Vagina (tissue), 2 donors: ENCODE results near the gene WNT9B. TPM values are rescaled to one million over a fixed set of nuclear protein-coding genes. Genes with fewer than 3 reads are reported as not detected.

Experiments
- DNase-seq, 2 donors: peaks; one replicate each; pipeline ENCODE4 v3.0.0-alpha.2; 2017; ENCODE audit errors: extremely low spot score in 2 of 2
- H3K27ac ChIP-seq: fragments of 200-600 bp; sonication (generic); one replicate; pipeline ENCODE4 v1.5.1; 2019
- H3K27me3 ChIP-seq: fragments of 200-600 bp; sonication (generic); one replicate; pipeline ENCODE4 v1.5.1; 2019
- H3K36me3 ChIP-seq, 2 donors: fragments of 200-600 bp; sonication (generic); one replicate each; pipeline ENCODE4 v1.5.1; 2017 to 2019
- H3K4me1 ChIP-seq: fragments of 200-600 bp; sonication (generic); one replicate; pipeline ENCODE4 v1.5.1; 2019
- H3K4me3 ChIP-seq, 2 donors: fragments of 200-600 bp; sonication (generic); 1 replicate in 1 of 2; 2 replicates in 1 of 2; pipeline ENCODE4 v1.5.1; 2016 to 2019
- H3K9me3 ChIP-seq: fragments of 200-600 bp; sonication (generic); one replicate; pipeline ENCODE4 v1.5.1; 2019
- POLR2A ChIP-seq, 2 donors: fragments of 450-650 bp; IDR thresholded peaks; one replicate each; pipeline ENCODE4 v1.6.1; 2017; ENCODE audit warnings: antibody characterized with exemption in 2 of 2, mild to moderate bottlenecking in 2 of 2, moderate library complexity in 2 of 2
- POLR2AphosphoS5 ChIP-seq, 2 donors: sonication (generic); formaldehyde crosslinking; IDR thresholded peaks; one replicate each; pipeline ENCODE4 v1.9.0; 2017; ENCODE audit warnings: antibody characterized with exemption in 2 of 2, mild to moderate bottlenecking in 2 of 2, low read depth in 1 of 2; ENCODE audit not compliant: insufficient read depth in 1 of 2
- intact Hi-C: fragments of 100-400 bp; cut with DNase I; formaldehyde crosslinking; loops from one replicate; pipeline ENCODE4 v1.15.1; 2023
- total RNA-seq: library from RNA; depleted of rRNA; stranded (reverse); fragments of >200 nt; gene quantifications from one replicate; pipeline ENCODE4 v1.2.3, GENCODE V29; 2016
- TF ChIP-seq, protein P1 (sequence below), 3 experiments: fragments of 450-650 bp in 2 of 3; fragments of 200-600 bp in 1 of 3; sonication (generic) in 1 of 3; IDR thresholded peaks; one replicate each; pipeline ENCODE4 v1.5.1; 2017 to 2019; ENCODE audit warnings: antibody characterized with exemption in 3 of 3, mild to moderate bottlenecking in 2 of 3, moderate library complexity in 2 of 3

Gene WNT9B
- total RNA-seq, 1 donor from 2014 or later: not detected

DNA sequence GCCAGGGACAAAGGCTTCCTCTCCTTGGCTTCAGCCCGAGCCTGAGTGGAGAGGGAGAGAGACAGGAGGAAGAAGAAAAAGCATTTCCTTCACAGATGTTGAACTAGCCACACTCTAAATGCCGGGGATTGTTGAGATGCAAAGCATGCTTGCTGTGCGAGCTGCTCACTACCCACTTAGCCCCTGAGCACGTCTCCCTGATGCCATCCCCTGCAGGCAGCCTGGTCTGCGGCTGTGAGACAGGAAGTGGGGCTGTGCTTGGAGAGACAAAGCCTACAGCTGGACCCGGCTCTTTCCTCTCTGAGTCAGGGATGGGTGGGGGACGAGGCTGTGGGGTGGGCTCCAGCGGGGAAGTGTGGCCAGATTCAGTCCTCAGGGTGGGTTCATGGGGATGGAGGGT is 13.7 kb downstream of the WNT9B start:
- Histone ChIP-seq H3K27ac (no peak overlapping the region), H3K4me3 (no peak overlapping the region), H3K27me3 (no peaks in the 10 kb centered on the region), H3K4me1 (no peaks in the 10 kb centered on the region), H3K9me3 (no peaks in the 10 kb centered on the region), H3K36me3 (no peaks in the 10 kb centered on the region)
- no peak for DNase-seq
- intact Hi-C loops: no loop called here
- TF ChIP-seq, protein P1, sequence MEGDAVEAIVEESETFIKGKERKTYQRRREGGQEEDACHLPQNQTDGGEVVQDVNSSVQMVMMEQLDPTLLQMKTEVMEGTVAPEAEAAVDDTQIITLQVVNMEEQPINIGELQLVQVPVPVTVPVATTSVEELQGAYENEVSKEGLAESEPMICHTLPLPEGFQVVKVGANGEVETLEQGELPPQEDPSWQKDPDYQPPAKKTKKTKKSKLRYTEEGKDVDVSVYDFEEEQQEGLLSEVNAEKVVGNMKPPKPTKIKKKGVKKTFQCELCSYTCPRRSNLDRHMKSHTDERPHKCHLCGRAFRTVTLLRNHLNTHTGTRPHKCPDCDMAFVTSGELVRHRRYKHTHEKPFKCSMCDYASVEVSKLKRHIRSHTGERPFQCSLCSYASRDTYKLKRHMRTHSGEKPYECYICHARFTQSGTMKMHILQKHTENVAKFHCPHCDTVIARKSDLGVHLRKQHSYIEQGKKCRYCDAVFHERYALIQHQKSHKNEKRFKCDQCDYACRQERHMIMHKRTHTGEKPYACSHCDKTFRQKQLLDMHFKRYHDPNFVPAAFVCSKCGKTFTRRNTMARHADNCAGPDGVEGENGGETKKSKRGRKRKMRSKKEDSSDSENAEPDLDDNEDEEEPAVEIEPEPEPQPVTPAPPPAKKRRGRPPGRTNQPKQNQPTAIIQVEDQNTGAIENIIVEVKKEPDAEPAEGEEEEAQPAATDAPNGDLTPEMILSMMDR (IDR thresholded peaks at IDR 0.05): no peak
- TF ChIP-seq POLR2A (IDR thresholded peaks at IDR 0.05) (no peak), POLR2AphosphoS5 (IDR thresholded peaks at IDR 0.05; ENCODE audit: insufficient read depth in 1 of 2, low read depth in 1 of 2) (no peak)

DNA sequence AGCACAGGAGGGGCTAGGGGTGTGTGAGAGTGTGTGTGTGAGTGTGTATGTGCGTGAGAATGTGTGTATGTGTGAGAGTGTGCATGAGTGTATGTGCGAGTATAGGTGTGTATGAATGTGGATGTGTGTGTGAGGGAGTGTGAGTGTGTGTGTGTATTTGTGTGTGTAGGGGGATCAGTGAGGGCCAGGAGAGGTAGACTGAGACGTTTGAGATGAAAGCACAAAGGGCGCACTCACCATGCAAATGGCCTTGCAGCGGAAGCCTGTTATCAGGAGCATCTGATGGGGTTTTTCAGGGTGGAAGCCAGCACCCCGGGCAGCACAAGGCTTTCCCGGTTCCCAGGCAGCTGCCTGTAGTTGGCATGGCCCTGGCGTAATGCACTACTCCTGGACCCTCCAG is 14.9 kb downstream of the WNT9B start:
- H3K27me3 ChIP-seq: no peaks in the 10 kb centered on the region
- no peak overlapping the region for H3K4me3 ChIP-seq
- TF ChIP-seq POLR2AphosphoS5 (IDR thresholded peaks at IDR 0.05; ENCODE audit: insufficient read depth in 1 of 2, low read depth in 1 of 2): no peak
- no peak for TF ChIP-seq POLR2A (IDR thresholded peaks at IDR 0.05)
- TF ChIP-seq, protein P1 (IDR thresholded peaks at IDR 0.05): no peak
- H3K9me3 ChIP-seq: no peaks in the 10 kb centered on the region
- H3K27ac ChIP-seq: no peak overlapping the region
- H3K4me1 ChIP-seq: no peaks in the 10 kb centered on the region
- intact Hi-C loops: no loop called here
- no peak for DNase-seq
- H3K36me3 ChIP-seq: no peaks in the 10 kb centered on the region

DNA sequence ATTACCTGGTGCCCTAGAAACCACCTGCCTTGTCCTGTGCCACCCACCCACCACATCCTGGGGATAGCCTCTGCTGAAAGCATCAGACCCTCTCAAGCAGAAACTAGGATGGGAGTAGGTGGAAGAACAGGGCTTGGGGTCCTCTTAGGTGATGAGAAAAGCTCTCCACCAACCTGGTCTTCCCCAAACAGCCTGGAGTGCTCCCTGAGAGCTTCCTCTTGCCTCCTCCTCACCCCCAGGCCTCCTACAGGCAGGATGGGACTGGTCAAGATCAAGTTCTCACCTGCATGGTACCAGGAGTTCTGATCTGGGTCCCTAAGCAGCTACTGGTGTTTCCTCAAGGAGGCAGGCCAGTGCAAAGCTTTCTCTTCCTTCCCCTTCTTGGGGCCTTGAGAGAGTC is 15.4 kb downstream of the WNT9B start:
- H3K36me3 ChIP-seq: no peaks in the 10 kb centered on the region
- TF ChIP-seq POLR2A (IDR thresholded peaks at IDR 0.05) (no peak), POLR2AphosphoS5 (IDR thresholded peaks at IDR 0.05; ENCODE audit: insufficient read depth in 1 of 2, low read depth in 1 of 2) (no peak)
- TF ChIP-seq, protein P1 (IDR thresholded peaks at IDR 0.05): no peak
- intact Hi-C loops: no loop called here
- H3K27me3 ChIP-seq: no peaks in the 10 kb centered on the region
- H3K4me3 ChIP-seq: no peak overlapping the region
- no peak overlapping the region for H3K27ac ChIP-seq
- DNase-seq: no peak
- no peaks in the 10 kb centered on the region for H3K4me1 ChIP-seq
- H3K9me3 ChIP-seq: no peaks in the 10 kb centered on the region

DNA sequence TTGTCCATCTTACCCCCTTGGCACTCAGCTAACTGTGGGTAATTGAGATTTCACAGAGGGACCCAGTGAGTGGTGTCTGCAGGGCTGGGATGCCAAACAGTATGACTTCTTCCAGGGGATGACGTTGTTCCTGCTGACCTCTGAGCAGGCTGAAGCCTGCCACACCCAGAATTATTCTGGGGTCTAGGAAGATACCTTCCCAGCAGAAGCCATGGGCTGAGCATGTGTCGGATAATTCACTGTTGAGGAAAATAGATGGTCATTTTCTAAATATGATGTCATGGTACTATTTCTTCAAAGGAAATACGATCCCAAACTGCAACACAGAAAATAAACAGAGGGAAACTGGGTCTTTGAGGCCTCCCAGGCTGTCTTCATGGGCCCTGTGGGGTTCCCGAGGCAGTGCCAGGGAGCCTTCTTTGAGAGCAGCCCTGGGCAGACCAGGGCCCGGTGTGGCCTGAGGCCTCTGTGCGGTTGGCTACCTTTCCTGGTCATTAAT is 17.4 kb downstream of the WNT9B start:
- Histone ChIP-seq H3K4me1 (no peaks in the 10 kb centered on the region), H3K27me3 (no peaks in the 10 kb centered on the region), H3K4me3 (no peak overlapping the region), H3K36me3 (no peaks in the 10 kb centered on the region), H3K27ac (no peak overlapping the region), H3K9me3 (no peaks in the 10 kb centered on the region)
- intact Hi-C loops: no loop called here
- DNase-seq: no peak
- no peak for TF ChIP-seq POLR2AphosphoS5 (IDR thresholded peaks at IDR 0.05; ENCODE audit: insufficient read depth in 1 of 2, low read depth in 1 of 2)
- TF ChIP-seq, protein P1 (IDR thresholded peaks at IDR 0.05): no peak
- no peak for TF ChIP-seq POLR2A (IDR thresholded peaks at IDR 0.05)

DNA sequence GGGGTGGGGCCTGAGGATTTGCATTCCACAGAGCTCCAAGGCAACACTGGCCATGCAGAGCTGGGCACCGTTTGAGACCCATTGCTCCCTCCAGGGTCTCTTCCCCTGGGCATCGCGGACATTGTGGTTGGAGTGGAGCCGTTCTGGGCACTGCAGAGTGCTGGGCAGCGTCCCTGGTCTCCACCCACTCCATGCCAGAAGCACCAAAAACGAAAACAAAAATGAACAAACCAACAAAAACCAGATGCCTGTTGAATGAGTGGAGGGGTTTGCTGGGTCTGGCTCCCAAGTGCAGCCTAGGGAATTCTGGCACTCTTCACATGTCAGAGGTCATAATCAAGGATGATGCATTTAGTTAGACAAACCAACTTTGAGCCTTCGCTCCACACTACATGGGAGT is 17.9 kb downstream of the WNT9B start:
- no peak overlapping the region for H3K4me3 ChIP-seq
- H3K4me1 ChIP-seq: no peaks in the 10 kb centered on the region
- intact Hi-C loops: no loop called here
- no peaks in the 10 kb centered on the region for H3K9me3 ChIP-seq
- no peak overlapping the region for H3K27ac ChIP-seq
- no peaks in the 10 kb centered on the region for H3K27me3 ChIP-seq
- H3K36me3 ChIP-seq: no peaks in the 10 kb centered on the region
- TF ChIP-seq, protein P1 (IDR thresholded peaks at IDR 0.05): no peak
- TF ChIP-seq POLR2A (IDR thresholded peaks at IDR 0.05) (no peak), POLR2AphosphoS5 (IDR thresholded peaks at IDR 0.05; ENCODE audit: insufficient read depth in 1 of 2, low read depth in 1 of 2) (no peak)
- DNase-seq: no peak
